ENCODE data around the gene LRCH4.

DNA sequence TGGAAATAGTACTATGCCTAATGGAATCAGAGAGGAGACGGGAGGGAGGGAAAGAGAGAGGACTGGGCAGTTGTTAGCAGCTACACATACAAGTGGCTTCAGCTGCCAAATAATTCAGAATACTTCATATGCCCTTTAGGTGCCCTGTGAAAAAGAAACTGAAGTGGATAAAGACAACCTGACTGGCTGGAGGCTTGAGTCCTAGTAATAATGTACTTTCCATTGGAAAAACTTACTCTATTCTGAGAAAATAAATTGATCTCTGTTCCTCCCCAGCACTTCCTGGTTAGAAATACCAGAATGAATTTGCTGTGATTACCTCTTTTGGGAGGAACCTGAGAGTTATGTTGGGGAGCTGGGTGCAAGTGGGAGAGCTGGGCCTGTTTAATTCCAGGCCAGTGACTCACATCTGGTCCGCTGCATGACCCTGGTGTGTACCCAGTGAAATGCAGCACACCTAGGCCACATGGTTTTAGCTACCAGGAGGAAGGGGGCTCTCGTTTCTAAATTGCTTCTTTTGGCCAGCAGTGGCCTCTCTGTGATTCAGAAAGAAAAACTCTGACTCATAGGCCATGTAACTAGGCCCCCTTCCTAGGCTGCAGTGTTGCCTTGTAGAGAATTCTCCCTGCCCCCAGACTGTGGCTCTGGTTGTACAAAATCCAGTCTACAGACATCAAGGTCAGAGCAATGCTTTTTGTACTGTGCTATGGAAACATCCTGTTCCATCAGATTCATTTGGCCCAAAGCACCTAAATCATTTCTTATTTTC, 40.4 kb downstream of the LRCH4 start:
- TF ChIP-seq, protein P1, sequence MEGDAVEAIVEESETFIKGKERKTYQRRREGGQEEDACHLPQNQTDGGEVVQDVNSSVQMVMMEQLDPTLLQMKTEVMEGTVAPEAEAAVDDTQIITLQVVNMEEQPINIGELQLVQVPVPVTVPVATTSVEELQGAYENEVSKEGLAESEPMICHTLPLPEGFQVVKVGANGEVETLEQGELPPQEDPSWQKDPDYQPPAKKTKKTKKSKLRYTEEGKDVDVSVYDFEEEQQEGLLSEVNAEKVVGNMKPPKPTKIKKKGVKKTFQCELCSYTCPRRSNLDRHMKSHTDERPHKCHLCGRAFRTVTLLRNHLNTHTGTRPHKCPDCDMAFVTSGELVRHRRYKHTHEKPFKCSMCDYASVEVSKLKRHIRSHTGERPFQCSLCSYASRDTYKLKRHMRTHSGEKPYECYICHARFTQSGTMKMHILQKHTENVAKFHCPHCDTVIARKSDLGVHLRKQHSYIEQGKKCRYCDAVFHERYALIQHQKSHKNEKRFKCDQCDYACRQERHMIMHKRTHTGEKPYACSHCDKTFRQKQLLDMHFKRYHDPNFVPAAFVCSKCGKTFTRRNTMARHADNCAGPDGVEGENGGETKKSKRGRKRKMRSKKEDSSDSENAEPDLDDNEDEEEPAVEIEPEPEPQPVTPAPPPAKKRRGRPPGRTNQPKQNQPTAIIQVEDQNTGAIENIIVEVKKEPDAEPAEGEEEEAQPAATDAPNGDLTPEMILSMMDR (IDR thresholded peaks at IDR 0.05): peak in 1 of 6 experiments; percentile 38
- TF ChIP-seq POLR2A (IDR thresholded peaks at IDR 0.05): no peak
- no peak for TF ChIP-seq POLR2AphosphoS5 (IDR thresholded peaks at IDR 0.05)

Data from upper lobe of left lung (tissue), 4 donors.